Loucy (cell line): ENCODE data around the gene CHN2.

ENCODE experiments used
- CTCF ChIP-seq: fragments of 200-600 bp; sonication (generic); conservative IDR thresholded peaks from 2 replicates; pipeline ENCODE4 v1.5.1; 2014; ENCODE audit warnings: mild to moderate bottlenecking, antibody characterized with exemption, low read length
- EZH2phosphoT487 ChIP-seq: fragments of 200-600 bp; IDR thresholded peaks from 2 replicates; pipeline ENCODE4 v1.6.1; 2018; ENCODE audit warnings: antibody characterized with exemption, mild to moderate bottlenecking, moderate library complexity, borderline replicate concordance

- no peak for TF ChIP-seq EZH2phosphoT487
- no peak for TF ChIP-seq CTCF
These were observed 237.1 kb downstream of the CHN2 start for GRCh38 chr7:29431686-29432085.
